ENCODE data around the gene PARP8.
"Not testable (repeated sequence)": the region's sequence is repeated elsewhere in the genome, so short reads cannot be mapped to it uniquely, and the experiment has no call there.

The PARP8 gene

DNA sequence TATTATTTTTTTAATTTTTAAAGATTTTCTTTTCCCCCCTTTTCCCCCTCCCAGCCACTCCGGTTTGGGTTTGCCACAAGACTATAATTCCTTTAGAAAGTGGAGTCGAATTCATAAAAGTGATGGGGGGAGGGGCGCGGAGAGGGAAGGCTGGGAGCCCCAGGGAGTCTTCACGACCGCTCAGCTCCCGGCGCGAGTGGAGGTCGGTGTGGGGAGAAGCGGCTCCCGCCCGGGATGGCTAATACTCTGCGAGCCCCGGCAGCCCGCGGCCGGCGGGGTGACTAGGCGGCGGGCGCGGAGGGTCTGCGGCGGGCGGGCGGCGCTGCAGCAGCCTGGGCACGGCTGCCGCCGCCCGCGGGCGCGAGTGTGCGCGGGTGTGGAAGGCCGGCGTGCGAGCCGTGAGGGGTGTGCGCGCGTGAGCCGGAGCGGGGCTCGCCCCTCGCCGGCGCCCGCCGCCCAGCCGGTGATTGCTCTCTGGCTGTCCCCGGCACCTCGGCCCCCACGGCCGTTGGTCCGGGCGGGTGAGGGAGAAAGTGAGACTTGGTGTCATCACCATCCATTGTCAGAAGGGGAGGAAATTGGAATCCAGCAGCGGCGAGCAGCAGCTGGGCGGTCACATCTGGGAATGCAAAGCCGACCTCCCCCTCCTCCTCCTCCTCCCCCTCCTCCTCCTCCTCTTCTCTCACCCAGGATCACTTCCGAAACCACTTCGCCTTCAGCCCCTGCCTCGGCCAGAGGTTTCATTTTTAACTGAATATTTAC is at the start of gene PARP8:
TSS of gene PARP8 (plus strand) at position 377 of the 762 bp plus-strand sequence. CDS start 459 bp downstream, outside the sequence.
- no peak for DNase-seq

DNA sequence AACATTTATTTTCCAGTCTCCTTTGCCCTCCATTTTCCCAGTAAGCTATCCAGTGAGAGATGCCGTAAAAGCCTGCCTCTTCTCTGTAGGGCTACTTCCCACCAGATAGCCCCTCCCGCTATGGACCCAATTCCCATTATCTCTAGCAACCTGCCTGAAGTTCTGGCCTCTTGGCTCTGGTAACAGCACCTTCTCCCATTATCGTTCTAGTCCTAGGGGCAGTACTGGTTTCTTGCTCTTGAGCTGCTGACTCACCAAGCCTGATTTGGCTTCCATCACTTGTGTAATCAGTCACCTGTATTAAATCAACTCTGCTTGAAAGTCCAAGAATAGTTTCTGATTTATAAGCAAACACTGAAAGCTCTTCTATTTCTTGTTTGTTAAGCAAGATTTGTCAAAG is 42.8 kb upstream of the PARP8 start:
- DNase-seq, result no peak

DNA sequence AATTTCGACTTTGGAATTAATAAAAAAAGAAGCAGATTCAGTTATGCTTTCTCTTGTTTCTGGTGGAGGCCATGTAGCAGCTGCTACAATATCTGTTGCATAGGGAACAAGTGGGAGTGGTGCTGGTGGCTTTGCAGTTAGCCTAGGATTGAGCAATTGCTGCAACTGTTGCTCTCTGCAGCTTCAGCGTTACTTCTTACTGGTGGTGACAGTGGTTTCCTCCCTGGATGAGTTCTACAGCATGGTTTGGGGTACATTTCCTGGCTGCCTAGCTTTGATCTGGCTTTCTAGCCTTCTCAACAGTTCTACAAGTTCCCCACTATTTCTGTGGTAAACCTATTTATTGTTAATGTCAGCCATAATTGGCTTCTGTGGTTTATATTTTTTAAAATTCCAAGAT is 31.6 kb upstream of the PARP8 start:
- DNase-seq, result not testable (repeated sequence)

- DNase-seq, result not testable (repeated sequence)
Observed at GRCh38 chr5:50637576-50637975, 28.9 kb upstream of the PARP8 start.

DNA sequence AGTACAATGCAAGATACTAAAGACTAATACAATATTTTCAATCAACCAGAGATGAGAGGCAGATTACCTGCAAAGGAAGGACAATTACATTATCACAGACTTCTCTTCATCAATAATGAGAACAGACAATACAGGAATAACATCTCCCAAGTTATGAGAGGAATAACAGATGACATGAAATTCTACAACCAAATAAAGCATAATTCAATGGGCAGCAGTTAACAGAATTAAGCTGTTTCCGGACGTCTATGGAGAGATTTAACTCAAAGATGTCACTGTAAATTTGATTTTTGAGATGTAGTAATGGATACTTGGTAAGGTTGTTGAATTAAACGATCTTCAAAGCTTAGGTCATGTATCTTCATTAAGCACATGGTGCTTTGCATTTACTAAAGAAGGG is 19.8 kb upstream of the PARP8 start:
- no peak for DNase-seq

DNA sequence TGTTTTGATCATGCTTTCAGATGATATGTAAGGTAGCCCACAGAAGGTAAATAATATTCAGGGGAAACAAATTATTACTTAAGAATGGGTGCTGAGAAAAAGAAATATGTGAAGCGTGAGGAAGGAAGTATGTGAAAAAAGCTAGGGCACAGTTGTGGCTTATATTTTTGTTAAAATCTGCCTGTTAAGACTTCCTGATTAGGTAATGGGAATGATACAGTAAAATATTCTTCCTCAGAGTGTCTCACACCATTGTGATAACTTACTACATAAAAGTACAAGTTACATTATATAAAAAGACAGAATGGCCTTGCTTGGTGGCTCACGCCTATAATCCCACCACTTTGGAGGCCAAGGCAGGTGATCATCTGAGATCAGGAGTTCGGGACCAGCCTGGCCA is 18.7 kb upstream of the PARP8 start:
- DNase-seq, result no peak

- no peak for DNase-seq
Observed at GRCh38 chr5:50653946-50654345, 12.5 kb upstream of the PARP8 start.

DNA sequence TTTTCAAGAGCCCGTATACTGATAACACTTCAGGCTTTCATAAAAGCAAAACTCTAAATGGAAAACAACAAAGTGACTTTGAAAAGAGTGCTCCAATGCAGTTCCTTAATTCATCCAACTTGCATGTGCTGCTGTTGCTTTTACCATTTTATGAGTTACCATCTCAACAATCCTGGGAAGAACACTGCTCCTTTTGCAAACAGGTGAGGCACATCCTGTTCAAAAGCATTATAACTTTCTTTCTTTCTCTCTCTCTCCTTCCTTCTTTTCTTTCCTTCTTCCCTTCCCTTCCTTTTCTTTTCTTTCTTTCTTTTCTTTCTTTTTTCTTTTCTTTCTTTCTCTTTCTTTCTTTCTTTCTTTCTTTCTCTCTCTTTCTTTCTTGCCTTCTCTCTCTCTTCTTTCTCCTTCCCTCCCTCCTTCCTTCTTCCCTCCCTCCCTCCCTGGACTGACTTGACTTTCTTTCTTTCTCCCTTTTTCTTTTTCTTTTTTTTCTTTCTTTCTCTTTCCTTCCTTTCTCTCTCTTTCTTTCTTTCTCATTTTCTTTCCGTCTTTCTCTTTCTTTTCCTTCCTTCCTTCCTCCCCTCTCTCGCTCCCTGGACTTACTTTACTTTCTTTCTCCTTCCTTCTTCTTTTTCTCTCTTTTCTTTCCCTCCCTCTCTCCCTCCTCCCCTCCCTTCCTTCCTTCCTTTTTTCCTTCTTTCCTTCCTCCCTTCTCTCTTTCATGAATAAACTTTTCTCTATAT is 11.2 kb upstream of the PARP8 start:
- DNase-seq, result no peak

GRCh38 chr5:50655810-50656205 is 10.6 kb upstream of the PARP8 start:
- DNase-seq, result no peak

GRCh38 chr5:50657044-50657443 is 9.4 kb upstream of the PARP8 start:
- DNase-seq, result no peak

DNA sequence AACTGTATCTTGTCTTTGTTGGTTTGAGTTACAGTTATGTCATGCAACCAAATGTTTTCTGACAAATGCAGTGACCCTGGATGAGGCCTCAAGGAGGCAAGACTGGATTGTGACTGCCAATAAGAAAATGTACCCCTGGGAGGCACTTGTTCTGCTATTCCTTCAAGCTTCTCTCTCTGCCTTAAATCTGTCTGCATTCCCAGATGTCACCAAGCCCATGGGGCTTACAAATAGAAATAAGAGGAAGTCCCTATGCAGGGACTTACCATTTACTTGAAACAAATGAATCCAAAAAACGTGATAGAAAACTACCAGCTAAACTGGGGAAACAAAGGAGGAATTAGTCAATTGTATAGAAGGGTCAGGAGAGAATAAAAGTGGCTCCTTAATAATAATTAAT is 8.2 kb upstream of the PARP8 start:
- no peak for DNase-seq

DNA sequence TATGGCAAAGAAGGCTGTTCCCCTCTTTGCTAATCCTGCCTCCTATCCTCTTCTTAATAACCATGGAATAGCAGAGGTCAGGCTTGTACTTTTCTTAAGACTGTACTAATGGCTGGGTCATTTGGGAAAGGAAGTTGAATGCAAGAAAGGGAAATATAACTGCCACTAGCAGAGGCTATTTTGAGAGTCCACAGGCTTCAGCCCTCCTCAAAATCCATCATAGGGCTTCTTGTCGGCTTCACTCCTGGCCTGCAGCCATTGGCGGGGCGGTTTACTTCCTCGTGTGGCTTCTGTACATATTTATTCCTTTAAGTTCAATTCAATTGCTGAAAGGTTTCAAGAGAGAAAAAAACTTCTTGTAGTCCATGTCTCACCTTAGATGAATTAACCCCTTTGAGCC is 2.8 kb upstream of the PARP8 start:
- DNase-seq, result no peak

DNA sequence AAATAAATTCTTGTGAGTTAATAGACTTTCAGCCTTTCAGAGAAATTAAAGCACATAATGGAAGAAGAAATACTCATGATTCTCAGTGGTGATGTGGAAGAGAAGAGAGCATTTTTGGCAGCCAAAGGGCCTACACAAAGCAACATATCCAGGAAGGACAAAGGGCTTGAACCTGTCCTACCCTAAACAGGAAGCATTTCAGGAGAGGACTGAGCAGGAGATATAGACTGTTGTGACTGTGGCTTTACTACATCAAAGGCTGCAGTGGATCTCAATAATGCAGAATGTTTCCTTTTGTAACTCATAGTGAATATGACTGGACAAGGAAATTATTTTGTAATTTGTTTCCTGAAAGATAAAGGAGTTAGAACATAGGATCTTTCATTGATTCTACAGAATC is 1.3 kb upstream of the PARP8 start:
- DNase-seq, result no peak

DNA sequence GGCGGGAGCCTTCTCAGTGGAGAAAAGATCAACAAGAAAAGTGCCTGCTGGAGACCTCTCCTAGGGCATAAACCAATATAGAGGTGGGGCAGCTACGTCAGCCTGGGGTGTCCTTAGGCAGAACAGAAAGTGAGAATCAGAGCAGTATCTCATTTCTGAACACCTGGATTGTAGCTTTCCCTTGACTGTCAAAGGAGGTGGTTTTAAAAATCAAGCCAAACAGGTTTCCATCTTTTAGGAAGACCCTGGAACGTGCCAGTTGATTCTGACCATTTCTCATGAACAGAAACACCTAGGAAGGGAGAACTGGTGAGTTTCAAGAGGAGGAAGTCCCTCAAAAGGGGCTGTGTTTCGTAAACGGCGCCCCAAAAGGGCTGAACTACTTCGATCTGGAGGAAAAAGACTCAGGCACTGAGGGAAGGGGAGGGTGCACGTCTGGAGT is 655 bp upstream of the PARP8 start:
- not testable (repeated sequence) for DNase-seq

DNA sequence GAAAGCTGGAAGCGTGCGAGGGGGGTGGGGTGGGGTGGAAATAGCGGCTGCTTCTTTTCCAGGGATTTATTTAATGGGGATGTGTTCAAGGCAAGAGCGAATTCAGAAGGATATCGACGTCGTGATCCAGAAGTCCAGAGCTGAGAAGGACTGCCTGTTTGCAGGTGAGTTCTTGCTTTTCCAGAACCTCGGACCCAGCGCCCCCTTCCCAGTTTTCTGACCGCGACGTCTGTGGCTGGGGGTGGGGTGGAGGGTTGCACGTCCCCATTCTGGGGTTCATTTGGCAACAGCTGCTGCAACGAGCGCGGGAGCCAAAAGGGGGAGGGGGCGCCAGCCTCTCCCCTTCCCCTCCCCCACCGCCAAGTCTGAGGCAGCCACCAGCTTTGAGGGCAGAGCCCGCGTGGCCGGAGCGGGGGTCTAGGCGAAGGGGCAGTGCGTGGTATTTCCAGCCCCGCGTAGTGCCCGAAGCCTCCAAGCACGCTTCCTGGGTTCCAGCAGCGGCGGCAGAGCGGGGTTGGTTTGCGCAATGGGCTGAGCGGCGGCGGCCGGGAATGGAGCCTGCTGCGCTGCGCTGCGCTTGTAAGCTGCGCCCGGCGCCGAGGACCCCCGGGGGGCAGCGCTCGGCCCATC is 701 bp downstream of the PARP8 start:
- no peak for DNase-seq

GRCh38 chr5:50667653-50668595 is 1.5 kb downstream of the PARP8 start:
- no peak for DNase-seq

- DNase-seq, result not testable (repeated sequence)
Observed at GRCh38 chr5:50668636-50669035, 2.2 kb downstream of the PARP8 start.

- no peak for DNase-seq
Observed at GRCh38 chr5:50672663-50673062, 6.2 kb downstream of the PARP8 start.

GRCh38 chr5:50673444-50673843 is 7.0 kb downstream of the PARP8 start:
- not testable (repeated sequence) for DNase-seq

DNA sequence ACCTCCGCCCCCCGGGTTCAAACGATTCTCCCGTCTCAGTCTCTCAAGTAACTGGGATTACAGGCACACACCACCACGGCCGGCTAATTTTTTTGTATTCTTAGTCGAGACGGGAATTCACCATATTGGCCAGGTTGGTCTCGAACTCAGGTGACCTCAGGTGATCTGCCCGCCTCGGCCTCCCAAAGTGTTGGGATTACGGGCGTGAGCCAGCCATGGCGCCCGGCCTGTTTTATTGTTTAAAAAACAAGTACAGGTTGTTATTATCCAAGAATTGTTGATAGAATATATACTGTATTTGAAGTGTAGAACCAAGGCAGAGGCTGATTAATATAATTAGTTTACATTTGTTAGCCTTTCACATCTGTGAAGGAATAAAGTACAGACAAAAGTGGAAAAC is 8.9 kb downstream of the PARP8 start:
- DNase-seq, result no peak

DNA sequence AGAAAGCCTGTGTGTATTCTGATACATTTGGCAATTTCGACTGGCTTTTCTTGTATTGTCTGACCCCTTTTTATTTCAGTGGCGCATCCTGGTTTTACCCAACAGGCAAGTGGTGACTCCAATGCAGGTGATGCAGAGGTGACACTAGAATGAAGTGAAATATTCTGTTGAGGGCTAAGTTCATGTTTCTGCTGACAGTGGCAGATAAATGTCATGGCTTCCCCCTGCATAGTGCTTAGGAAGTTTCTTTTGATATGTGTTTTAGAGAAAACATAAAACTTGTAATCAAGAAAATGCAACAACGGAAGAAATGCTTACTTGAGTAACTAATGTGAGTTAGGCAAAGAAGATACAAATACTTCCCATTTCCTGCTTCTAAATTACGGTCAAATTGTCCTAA is 13.1 kb downstream of the PARP8 start:
- DNase-seq, result not testable (repeated sequence)

DNA sequence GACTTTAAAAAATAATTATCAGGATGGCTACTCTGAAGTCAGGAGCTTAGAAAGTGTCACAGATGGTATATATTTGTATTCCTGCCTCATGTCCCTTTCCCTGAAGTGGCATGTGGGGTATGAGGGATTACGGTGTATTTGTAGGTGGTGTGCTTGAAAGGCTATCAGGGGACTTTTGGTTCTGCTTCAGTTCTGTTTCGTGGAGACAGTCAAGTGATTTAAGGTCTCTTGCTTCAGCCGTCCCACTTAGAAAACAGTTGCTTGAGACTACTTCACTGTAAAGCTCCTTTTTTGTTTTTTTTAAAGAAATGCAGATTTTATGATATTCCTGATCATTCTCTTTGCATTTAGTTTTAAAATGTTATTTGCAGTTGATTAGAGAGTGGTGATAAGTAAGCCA is 18.3 kb downstream of the PARP8 start:
- DNase-seq, result no peak

GRCh38 chr5:50687548-50687947 is 21.1 kb downstream of the PARP8 start:
- DNase-seq, result no peak

Measured in amniotic stem cell (primary cell).